NCI-H1436 treated with DMSO at 0.1 percent for 48 hours (cell line): ENCODE results near the gene IRF2BPL.

Experiments
- DNase-seq: peaks from one replicate; lab custom pipeline; 2025; lab: John Stamatoyannopoulos, UW

The IRF2BPL gene

GRCh38 chr14:77028384-77029231 is at the start of gene IRF2BPL:
Gene IRF2BPL, minus strand, starts transcription at chr14:77028708. Its CDS starts 916 bp downstream, at chr14:77027792.
- DNase-seq = peak; percentile 90

GRCh38 chr14:77077040-77077439 is 48.5 kb upstream of the IRF2BPL start:
- DNase-seq = no peak

- DNase-seq = no peak
These were observed 47.7 kb upstream of the IRF2BPL start for GRCh38 chr14:77076113-77076631.

GRCh38 chr14:77074969-77075368 is 46.5 kb upstream of the IRF2BPL start:
- DNase-seq = no peak

- DNase-seq = no peak
These were observed 43.5 kb upstream of the IRF2BPL start for GRCh38 chr14:77071938-77072388.

GRCh38 chr14:77069551-77069950 is 41.0 kb upstream of the IRF2BPL start:
- DNase-seq = no peak

GRCh38 chr14:77068517-77069200 is 40.2 kb upstream of the IRF2BPL start:
- DNase-seq = no peak

GRCh38 chr14:77067632-77068516 is 39.4 kb upstream of the IRF2BPL start:
- DNase-seq = no peak

GRCh38 chr14:77066578-77067172 is 38.2 kb upstream of the IRF2BPL start:
- no peak for DNase-seq

GRCh38 chr14:77065851-77066577 is 37.5 kb upstream of the IRF2BPL start:
- no peak for DNase-seq

GRCh38 chr14:77064521-77065178 is 36.1 kb upstream of the IRF2BPL start:
- no peak for DNase-seq

- no peak for DNase-seq
These were observed 35.2 kb upstream of the IRF2BPL start for GRCh38 chr14:77063571-77064171.

- no peak for DNase-seq
These were observed 33.8 kb upstream of the IRF2BPL start for GRCh38 chr14:77062261-77062660.

GRCh38 chr14:77061630-77062257 is 33.2 kb upstream of the IRF2BPL start:
- DNase-seq = no peak

GRCh38 chr14:77059276-77059915 is 30.9 kb upstream of the IRF2BPL start:
- no peak for DNase-seq

GRCh38 chr14:77058785-77059184 is 30.3 kb upstream of the IRF2BPL start:
- DNase-seq = no peak

- no peak for DNase-seq
These were observed 29.6 kb upstream of the IRF2BPL start for GRCh38 chr14:77058117-77058516.

GRCh38 chr14:77055981-77056380 is 27.5 kb upstream of the IRF2BPL start:
- DNase-seq = no peak

- DNase-seq = no peak
These were observed 26.8 kb upstream of the IRF2BPL start for GRCh38 chr14:77055306-77055705.
